B cell (primary cell): ENCODE measurements around the gene RDH13. TPM values are rescaled to one million over a fixed set of nuclear protein-coding genes. Genes with fewer than 3 reads are reported as not detected.

Experiments
- ATAC-seq: fragments of 200-7000 bp; cut with Tn5 transposase; one replicate; pipeline ENCODE4 v1.10.0; 2021; ENCODE audit warnings: low read depth, mild to moderate bottlenecking, moderate number of reproducible peaks, moderate library complexity
- CTCF ChIA-PET: fragments of 350-600 bp; sonication (Branson Sonifier 250); formaldehyde crosslinking; loops from one replicate; lab custom pipeline; 2021; ENCODE audit warnings: antibody characterized with exemption, inconsistent platforms; lab: Charles Lee
- POLR2A ChIA-PET: fragments of 350-600 bp; sonication (Branson Sonifier 250); formaldehyde crosslinking; loops from one replicate; lab custom pipeline; 2021; ENCODE audit warnings: antibody characterized with exemption; lab: Charles Lee
- DNase-seq: peaks from one replicate; pipeline ENCODE4 v3.0.0; 2013
- H2AFZ ChIP-seq: 2 replicates; pipeline ENCODE4 v1.6.1; 2012; ENCODE audit warnings: mild to moderate bottlenecking, low read depth, low read length; ENCODE audit not compliant: insufficient read depth, poor library complexity, severe bottlenecking
- H3K27ac ChIP-seq, 2 donors: 1 replicate in 1 of 2; 2 replicates in 1 of 2; pipeline ENCODE4 v1.5.1; 2012 to 2013; ENCODE audit warnings: low read length in 2 of 2, mild to moderate bottlenecking in 2 of 2, moderate library complexity in 1 of 2
- H3K27me3 ChIP-seq, 4 experiments: fragments of 200-600 bp in 1 of 4; sonication (generic) in 1 of 4; replicated peaks in 1 of 4; 1 replicate in 2 of 4; 2 replicates in 2 of 4; pipeline versions ENCODE4 v1.6.1 to v1.7.0; 2013 to 2016; ENCODE audit warnings: low read length in 3 of 4, mild to moderate bottlenecking in 2 of 4, mixed read lengths in 1 of 4, moderate library complexity in 1 of 4; ENCODE audit not compliant: insufficient read depth in 4 of 4, control insufficient read depth in 3 of 4; ENCODE audit errors: control extremely low read depth in 1 of 4
- H3K36me3 ChIP-seq, 2 experiments: replicated peaks in 1 of 2; 1 replicate in 1 of 2; 2 replicates in 1 of 2; pipeline versions ENCODE4 v1.6.1 to v1.7.1; 2013; ENCODE audit warnings: low read length in 1 of 2; ENCODE audit not compliant: insufficient read depth in 2 of 2, control insufficient read depth in 1 of 2; ENCODE audit errors: control extremely low read depth in 1 of 2, extremely low read depth in 1 of 2
- H3K4me1 ChIP-seq, 2 donors: fragments of 200-600 bp in 1 of 2; sonication (generic) in 1 of 2; 1 replicate in 1 of 2; 2 replicates in 1 of 2; pipeline versions ENCODE4 v1.5.1 to v1.6.1; 2013 to 2017; ENCODE audit warnings: low read length in 2 of 2; ENCODE audit not compliant: control insufficient read depth in 2 of 2, insufficient read depth in 2 of 2
- H3K4me2 ChIP-seq: replicated peaks from 2 replicates; pipeline ENCODE3; 2012; ENCODE audit warnings: mild to moderate bottlenecking, low read depth, low read length; ENCODE audit not compliant: poor library complexity, severe bottlenecking
- H3K4me3 ChIP-seq, 5 experiments: fragments of 200-600 bp in 1 of 5; sonication (generic) in 1 of 5; 1 replicate in 3 of 5; 2 replicates in 2 of 5; pipeline versions ENCODE4 v1.5.1 to v1.7.0; 2011 to 2016; ENCODE audit warnings: low read length in 4 of 5, mild to moderate bottlenecking in 4 of 5, low read depth in 2 of 5, control low read depth in 1 of 5, moderate library complexity in 1 of 5; ENCODE audit not compliant: insufficient read depth in 1 of 5; ENCODE audit errors: control extremely low read depth in 1 of 5, extremely low read depth in 1 of 5
- H3K79me2 ChIP-seq: fragments of 200-600 bp; sonication (generic); one replicate; pipeline ENCODE4 v1.6.0; 2016; ENCODE audit warnings: low read length; ENCODE audit not compliant: control insufficient read depth, insufficient read depth
- H3K9ac ChIP-seq: fragments of 200-600 bp; sonication (generic); 2 replicates; pipeline ENCODE4 v1.6.1; 2017; ENCODE audit warnings: mild to moderate bottlenecking, low read length, moderate library complexity
- H3K9me3 ChIP-seq, 3 donors: one replicate each; pipeline versions ENCODE4 v1.6.1 to v1.7.1; 2013; ENCODE audit warnings: low read length in 2 of 3; ENCODE audit not compliant: control insufficient read depth in 2 of 3, insufficient read depth in 1 of 3; ENCODE audit errors: control extremely low read depth in 1 of 3
- H4K20me1 ChIP-seq: 2 replicates; pipeline ENCODE4 v1.6.0; 2012; ENCODE audit warnings: mild to moderate bottlenecking, low read length; ENCODE audit not compliant: insufficient read depth, control insufficient read depth, poor library complexity, severe bottlenecking
- H3K27ac Mint-ChIP-seq: one replicate; pipeline ENCODE4 v1.8.0; 2021; ENCODE audit warnings: mixed read lengths
- H3K27me3 Mint-ChIP-seq: one replicate; pipeline ENCODE4 v1.8.0; 2021; ENCODE audit warnings: mixed read lengths
- H3K4me1 Mint-ChIP-seq: one replicate; pipeline ENCODE4 v1.8.0; 2021; ENCODE audit warnings: mixed read lengths
- H3K4me3 Mint-ChIP-seq: one replicate; pipeline ENCODE4 v1.8.0; 2021; ENCODE audit warnings: mixed read lengths
- H3K9me3 Mint-ChIP-seq: one replicate; pipeline ENCODE4 v1.8.0; 2022; ENCODE audit warnings: mixed read lengths; ENCODE audit not compliant: insufficient read depth
- CTCF ChIP-seq: fragments of 200-600 bp; IDR thresholded peaks from one replicate; pipeline ENCODE4 v1.8.0; 2022; ENCODE audit warnings: antibody characterized with exemption, mild to moderate bottlenecking
- EZH2 ChIP-seq: IDR thresholded peaks from 2 replicates; pipeline ENCODE4 v1.6.1; 2012; ENCODE audit warnings: borderline replicate concordance, low read depth, mild to moderate bottlenecking, moderate library complexity, low read length; ENCODE audit not compliant: insufficient read depth, poor library complexity, severe bottlenecking
- WGBS: methylation state at CpG from one replicate; pipeline ENCODE4 v1.1.5; 2013; ENCODE audit warnings: missing lambda C conversion rate; ENCODE audit not compliant: insufficient coverage; 5-methylcytosine and 5-hydroxymethylcytosine counted together
- intact Hi-C: fragments of 100-400 bp; cut with micrococcal nuclease; formaldehyde crosslinking; loops from one replicate; pipeline ENCODE4 v1.10.0; 2022
- polyA plus RNA-seq: library from polyadenylated mRNA; depleted of rRNA; stranded (reverse); fragments of >200 nt; gene quantifications from 2 replicates; pipeline ENCODE4 v1.2.3, GENCODE V29; 2012
- total RNA-seq, 2 donors: library from RNA; stranded (reverse); fragments of 120-200 nt in 1 of 2; gene quantifications; 1 replicate in 1 of 2; 2 replicates in 1 of 2; pipeline versions ENCODE4 v1.2.3 to v1.2.4, GENCODE V29; 2013 to 2022

RDH13 gene
- total and polyA plus RNA-seq, 2 donors (not counting 1 experiment from before 2014, with no cell fraction given) = 17.5 to 20.4 TPM

DNA sequence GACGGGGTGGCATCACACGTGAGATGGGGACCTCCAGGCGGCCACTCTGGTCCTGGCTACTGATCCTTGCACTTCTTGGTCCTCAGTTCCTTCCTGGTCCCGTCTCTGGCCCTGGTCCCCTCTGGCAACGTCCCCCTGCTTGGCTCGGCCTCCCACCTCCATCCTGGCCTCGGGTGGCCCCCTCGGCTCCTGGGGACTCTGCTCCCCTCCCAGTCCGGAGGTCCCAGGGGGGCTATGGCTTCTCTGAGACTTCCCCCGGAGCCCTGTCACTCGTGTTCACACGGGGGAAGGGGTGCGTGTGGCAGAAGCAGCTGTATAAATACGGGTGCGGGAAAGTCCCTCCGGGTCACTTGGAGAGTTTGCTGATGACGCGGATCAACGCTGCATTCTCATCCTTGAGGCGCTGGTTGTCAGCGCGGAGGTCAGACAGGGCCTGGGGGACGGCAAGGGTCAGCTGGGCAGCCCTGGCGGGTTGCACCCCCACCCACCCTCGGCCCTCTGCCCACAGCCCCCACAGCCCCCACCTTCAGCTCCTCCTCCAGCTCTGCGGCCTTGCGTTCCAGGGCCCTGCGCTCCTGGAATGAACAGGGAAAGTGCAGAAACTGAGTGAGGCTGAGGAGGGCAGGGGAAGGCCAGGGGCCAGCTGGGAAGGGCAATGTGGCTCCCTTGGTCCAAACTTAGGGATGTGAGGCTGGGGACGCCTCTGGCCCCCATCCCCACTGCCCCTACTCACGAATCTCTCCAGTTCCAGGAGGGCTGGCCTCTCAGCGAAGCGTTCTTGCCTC lies 28.4 kb upstream of the RDH13 start:
- peaks cover 0 to 22% (median 11%) of the 10 kb centered on the region in 4 experiments for H3K27me3 ChIP-seq
- intact Hi-C loops = no loop called here
- H3K4me2 ChIP-seq = no peak overlapping the region
- no peak overlapping the region for H3K4me3 ChIP-seq
- CTCF ChIA-PET = interaction anchor here (0.5 kb wide), 1 partner anchor 101 kb away, joined by 4 read pairs; no protein-coding TSS in a partner anchor
- no peaks in the 10 kb centered on the region for H3K79me2 ChIP-seq
- Mint-ChIP-seq H3K27ac (no peak overlapping the region), H3K4me3 (no peak overlapping the region), H3K9me3 (no peaks in the 10 kb centered on the region), H3K27me3 (peaks cover 25% of the 10 kb centered on the region), H3K4me1 (peaks cover 28% of the 10 kb centered on the region)
- H4K20me1 ChIP-seq = peaks cover 50% of the 10 kb centered on the region
- 91% methylated on average over 25 of the region's 32 CpGs for WGBS
- ATAC-seq (no peak), DNase-seq (no peak)
- no peak overlapping the region for H3K9ac ChIP-seq
- H3K27ac ChIP-seq = no peak overlapping the region
- H3K4me1 ChIP-seq = peaks cover 19 to 20% of the 10 kb centered on the region in 2 donors
- H3K9me3 ChIP-seq = peaks cover 0 to 17% (median 0%) of the 10 kb centered on the region in 3 donors
- peaks cover 0 to 26% of the 10 kb centered on the region in 2 experiments for H3K36me3 ChIP-seq
- POLR2A ChIA-PET = no interaction called here
- H2AFZ ChIP-seq = no peak overlapping the region
- TF ChIP-seq EZH2 (no peak), CTCF (no peak)

DNA sequence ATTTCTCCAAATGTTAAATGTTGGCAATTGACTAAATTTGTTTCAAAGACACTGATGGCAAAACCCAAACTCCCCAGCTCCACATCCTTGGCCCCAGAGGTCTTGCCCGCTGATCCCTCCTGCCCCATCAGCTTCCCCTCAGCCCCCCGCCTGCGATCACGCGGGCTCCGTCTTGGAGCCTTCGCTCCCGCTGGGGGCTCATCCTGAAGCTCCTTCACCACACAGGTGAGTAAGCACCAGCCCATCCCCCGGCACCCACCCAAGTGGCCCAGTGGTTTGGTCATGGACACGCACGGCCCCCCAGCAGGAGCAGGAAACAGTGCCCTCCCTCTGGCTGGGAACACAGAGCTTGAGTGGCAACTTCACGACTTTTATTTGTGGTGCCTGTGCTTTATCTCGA lies 27.6 kb upstream of the RDH13 start:
- Histone ChIP-seq H3K9ac (no peak overlapping the region), H3K4me2 (no peak overlapping the region), H4K20me1 (peaks cover 43% of the 10 kb centered on the region), H3K4me3 (no peak overlapping the region), H3K9me3 (peaks cover 0 to 22% (median 0%) of the 10 kb centered on the region in 3 donors), H3K27ac (no peak overlapping the region), H3K36me3 (peaks cover 0 to 24% of the 10 kb centered on the region in 2 experiments), H3K4me1 (peaks cover 19 to 20% of the 10 kb centered on the region in 2 donors), H3K27me3 (peaks cover 0 to 29% (median 14%) of the 10 kb centered on the region in 4 experiments), H2AFZ (no peak overlapping the region), H3K79me2 (no peaks in the 10 kb centered on the region)
- no peak for ATAC-seq
- intact Hi-C loops = no loop called here
- peaks cover 28% of the 10 kb centered on the region for H3K4me1 Mint-ChIP-seq
- no peak for DNase-seq
- no peak overlapping the region for H3K4me3 Mint-ChIP-seq
- no peaks in the 10 kb centered on the region for H3K9me3 Mint-ChIP-seq
- H3K27ac Mint-ChIP-seq = no peak overlapping the region
- POLR2A ChIA-PET = no interaction called here
- TF ChIP-seq CTCF (no peak), EZH2 (no peak)
- CTCF ChIA-PET = no interaction called here
- H3K27me3 Mint-ChIP-seq = peaks cover 28% of the 10 kb centered on the region
- WGBS = 92% methylated on average over 13 of the region's 13 CpGs
